Stimulated activated CD8-positive, alpha-beta memory T cell treated with anti-CD3 and anti-CD28 coated beads, Interleukin-7, amount 100 ng/mL, for 4 hours (primary cell): Measurements from ENCODE around the gene ESAM.
A peak's percentile ranks its signal among the peaks of the same experiment; 100 is the strongest.

Experiments
- DNase-seq, 2 donors: peaks; one replicate each; pipeline ENCODE4 v3.0.0-alpha.2; 2020; ENCODE audit warnings: low read depth in 2 of 2

ESAM gene

GRCh38 chr11:124753205-124753604 lies 8.9 kb downstream of the ESAM start:
- no peak for DNase-seq

- DNase-seq = no peak
Measured at GRCh38 chr11:124752471-124753102, 9.5 kb downstream of the ESAM start.

- DNase-seq = no peak
Measured at GRCh38 chr11:124751741-124752470, 10.2 kb downstream of the ESAM start, which contains the start of gene VSIG2. TSS of gene VSIG2 (minus strand) at chr11:124752255. CDS start at chr11:124752137, 118 bp downstream.

DNA sequence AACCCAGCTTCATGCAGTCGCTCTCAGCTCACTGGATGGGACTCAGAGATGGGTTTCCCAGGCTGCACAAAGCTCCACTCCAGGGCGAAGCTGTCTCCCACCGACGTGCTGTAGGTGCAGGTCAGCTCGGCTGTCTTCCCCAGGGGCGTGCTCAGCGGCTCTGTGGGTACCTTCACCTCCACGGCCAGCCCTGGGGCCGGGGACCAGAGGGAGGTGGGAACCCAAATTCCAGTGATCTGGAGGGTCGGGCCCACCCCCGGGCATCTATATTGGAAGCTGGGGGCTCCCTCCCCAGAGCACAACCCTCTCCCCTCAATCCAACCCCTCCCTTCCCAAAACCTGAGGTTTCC lies 10.7 kb downstream of the ESAM start:
- no peak for DNase-seq

DNA sequence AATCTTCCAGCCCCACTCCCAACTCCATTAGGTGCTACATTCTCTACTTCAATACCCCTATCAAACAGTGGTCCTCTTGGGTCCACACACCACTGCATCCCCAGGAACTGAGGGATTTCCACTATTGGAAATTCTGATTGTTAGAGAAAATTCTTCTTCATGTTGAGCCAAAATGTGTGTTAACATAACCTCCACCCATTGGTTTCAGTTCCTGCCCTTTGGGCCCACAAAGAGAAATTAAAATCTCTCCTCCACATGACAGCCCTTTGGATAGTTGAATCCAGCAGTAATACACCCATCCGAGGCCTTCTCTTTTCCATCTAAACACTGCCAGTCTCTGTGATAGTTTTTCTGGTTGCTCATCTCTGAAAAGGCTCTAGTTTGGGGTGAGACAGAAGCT lies 12.2 kb downstream of the ESAM start:
- no peak for DNase-seq

DNA sequence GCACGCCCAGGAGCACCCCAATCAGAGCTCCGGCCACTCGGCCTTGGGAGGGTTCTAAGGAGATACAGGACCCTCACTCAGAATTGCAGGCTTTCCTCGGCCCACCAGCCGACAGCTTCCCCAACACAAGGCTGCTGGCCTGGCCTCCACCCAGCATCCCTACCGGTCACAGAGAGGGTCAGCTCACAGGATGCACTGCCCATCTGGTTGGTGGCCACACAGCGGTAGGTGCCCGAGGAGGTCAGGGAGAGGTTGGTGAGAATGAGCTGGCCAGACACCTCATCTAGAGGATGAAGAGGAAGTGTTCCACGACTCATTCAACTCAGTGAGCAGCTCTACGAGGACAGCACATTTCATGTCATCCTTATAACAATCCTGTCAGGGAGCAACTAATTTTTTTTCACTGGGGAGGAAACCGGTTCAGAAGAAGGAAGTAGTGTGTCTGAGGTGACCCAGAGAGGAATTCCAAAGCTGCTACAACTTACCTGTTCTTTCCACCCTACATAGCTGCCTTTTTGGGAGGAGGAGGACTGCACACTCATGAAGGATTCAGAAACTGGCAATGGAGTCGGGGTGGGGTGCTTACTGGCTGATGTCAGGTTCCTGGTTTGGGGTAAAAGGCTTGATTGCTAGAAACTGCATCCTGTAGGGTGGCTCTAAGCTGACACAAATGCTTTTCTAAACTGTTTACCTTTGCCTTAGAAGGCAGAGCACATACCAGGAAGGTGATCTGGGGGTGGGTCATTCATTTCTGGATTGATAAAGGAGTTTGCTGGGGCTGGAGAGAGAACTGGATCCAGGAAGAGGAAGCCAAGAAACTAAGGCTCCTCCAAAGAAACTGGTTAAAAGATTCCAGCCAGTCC lies 13.4 kb downstream of the ESAM start:
- no peak for DNase-seq

GRCh38 chr11:124748100-124748418 lies 14.0 kb downstream of the ESAM start:
- DNase-seq = no peak

GRCh38 chr11:124747406-124748099 lies 14.5 kb downstream of the ESAM start:
- DNase-seq = no peak

GRCh38 chr11:124746621-124747243 lies 15.4 kb downstream of the ESAM start:
- peak; percentile 51 to 64 for DNase-seq

DNA sequence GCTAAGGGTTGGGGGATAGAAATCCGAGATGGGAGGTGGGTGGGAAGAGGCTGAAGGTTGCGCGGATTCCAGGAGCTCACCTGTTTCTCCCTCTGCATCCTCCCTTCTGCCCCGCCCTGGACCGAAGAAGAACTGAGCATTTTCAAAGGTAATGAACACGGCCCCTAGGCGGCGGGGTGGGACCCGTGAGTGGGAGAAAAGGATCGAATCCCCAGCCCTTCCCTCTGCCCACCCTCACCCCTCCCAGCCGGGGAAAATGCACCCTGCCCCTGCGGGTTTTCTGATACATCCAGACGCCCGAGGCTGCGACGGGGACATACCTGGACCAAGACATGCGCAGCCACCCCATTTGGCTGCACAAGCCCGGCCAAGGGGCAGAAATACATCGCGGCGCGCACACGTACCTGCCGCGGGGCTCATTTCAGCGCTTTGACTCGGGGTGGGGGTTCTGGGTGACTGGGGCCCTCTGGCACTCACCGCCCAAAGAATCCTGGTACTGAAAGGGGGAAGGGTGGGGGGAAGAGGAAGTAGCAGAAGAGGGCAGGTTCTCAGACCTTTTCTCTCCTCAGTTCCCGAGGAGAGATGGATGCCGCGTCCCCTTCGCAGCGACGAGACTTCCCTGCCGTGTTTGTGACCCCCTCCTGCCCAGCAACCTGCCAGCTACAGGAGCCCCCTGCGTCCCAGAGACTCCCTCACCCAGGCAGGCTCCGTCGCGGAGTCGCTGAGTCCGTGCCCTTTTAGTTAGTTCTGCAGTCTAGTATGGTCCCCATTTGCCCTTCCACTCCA lies 16.1 kb downstream of the ESAM start:
- no peak for DNase-seq

DNA sequence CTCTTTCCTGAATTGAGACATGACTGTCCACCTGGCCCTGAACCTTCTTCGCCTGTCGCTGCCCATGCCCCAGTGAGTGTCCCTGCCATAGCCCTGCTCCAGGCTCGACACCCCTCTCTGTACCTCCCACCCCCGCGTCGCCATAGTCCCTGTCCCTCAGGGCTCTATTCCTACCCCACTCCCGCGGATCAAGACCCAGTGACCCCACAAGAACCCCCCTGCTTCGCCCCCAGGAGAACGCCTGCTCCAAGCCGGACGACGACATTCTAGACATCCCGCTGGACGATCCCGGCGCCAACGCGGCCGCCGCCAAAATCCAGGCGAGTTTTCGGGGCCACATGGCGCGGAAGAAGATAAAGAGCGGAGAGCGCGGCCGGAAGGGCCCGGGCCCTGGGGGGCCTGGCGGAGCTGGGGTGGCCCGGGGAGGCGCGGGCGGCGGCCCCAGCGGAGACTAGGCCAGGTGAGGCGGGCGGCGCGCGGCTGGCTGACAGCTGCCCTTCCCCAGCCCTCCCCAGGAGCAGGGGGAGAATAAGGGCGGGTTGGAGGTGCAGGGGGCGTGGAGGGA lies 16.7 kb downstream of the ESAM start:
- no peak for DNase-seq

GRCh38 chr11:124743050-124743449 lies 19.0 kb downstream of the ESAM start:
- no peak for DNase-seq

DNA sequence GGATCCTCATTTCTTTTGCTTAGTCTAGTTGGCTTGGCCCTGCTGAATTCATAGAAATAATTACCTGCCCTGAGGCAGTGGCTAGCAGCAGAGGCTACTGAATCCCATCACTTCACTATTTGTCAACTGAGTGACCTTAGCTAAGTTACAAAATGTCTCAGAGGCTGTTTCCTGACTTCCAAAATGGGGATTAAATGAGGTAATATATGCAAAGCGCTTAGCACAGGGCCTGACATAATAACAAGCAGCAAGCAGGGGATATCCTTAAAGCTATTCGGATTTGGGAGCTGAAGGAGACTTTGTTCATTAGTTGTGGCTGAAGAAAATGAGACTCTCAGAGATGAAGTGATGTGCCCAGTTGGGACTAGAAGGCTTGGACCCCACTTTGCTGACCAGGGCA lies 19.5 kb downstream of the ESAM start:
- no peak for DNase-seq

DNA sequence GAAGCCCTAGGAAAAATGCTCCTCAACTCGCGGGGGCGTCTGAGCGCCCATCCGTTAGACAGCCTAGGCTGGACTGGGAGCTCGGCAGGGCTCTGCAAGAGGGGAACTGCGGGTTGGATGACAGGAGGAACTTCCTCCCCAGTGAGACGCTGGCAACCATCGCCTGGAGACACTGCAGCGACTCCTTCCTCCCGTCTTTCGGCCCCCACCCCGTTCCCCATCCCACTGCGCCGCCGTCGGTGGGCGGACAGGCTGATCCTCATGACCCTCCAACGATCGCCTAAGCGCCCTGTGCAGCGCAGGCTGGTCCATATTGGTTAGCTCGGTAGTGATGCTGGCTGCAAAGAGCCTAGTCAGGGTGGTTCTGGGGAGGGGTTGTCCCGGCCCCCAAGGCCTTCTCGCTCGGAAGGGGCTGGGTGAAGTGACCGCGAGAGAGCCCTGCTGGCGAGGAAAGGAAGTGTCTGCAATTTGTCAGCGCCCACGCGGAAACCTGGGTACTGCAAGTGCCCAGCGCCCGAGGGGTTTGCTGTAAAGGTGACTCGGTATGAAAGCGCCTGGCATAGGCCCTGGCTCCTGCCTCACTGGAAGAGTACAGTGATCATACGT lies 21.7 kb downstream of the ESAM start:
- peak; percentile 19 to 52 for DNase-seq

- DNase-seq = peak; percentile 57 to 75
Measured at GRCh38 chr11:124739479-124740276, 22.4 kb downstream of the ESAM start, which contains the start of gene NRGN. TSS of gene NRGN (plus strand) at chr11:124739942. CDS start at chr11:124740085, 143 bp downstream.

DNA sequence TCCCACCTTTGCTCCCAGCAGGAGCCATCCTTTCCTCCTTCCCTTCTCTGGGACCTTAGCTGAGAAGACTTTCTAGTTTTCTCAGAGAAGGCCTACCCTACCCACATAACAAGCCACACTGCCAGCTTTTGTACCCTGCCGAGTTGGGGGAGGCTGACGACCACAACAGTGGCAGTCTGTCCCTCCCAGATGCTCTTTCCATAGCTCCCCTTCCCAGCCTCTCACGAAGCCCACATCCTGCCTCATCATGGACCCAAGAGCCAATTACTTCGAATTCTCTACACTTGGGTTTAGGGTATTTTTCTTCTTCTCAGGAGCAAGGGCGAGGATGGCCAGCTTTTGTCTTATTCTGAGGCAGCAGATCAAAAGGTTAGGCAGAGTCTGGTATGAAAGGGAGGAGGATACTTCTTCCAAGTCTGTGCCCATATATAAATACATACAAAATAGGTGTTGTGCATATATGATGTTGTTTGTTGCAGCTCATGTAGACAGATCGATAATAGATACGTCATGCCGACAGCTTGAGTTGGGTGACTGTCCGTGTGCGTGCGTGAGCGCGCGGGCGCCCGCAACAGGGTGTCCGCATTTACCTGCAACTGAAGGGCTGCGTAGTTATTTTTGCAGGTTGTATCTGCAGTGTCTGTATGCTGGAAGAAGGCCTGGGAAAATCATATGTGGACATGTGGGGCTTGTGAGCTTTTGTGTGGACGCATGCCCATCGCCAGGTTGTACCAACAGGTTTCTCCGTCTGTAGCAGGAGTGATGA lies 23.2 kb downstream of the ESAM start:
- DNase-seq = no peak

GRCh38 chr11:124737638-124738305 lies 24.3 kb downstream of the ESAM start:
- no peak for DNase-seq

GRCh38 chr11:124736736-124737135 lies 25.4 kb downstream of the ESAM start:
- DNase-seq = no peak
